CD4-positive, alpha-beta T cell treated with Interferon alpha-2 for 1 hour (primary cell): Measurements from ENCODE around the gene PDE8A.

ENCODE experiments used
- DNase-seq, 2 donors: peaks; one replicate each; pipeline ENCODE4 v3.0.0-alpha.2; 2020 to 2022

PDE8A gene

GRCh38 chr15:84981711-84982300 lies at the start of gene PDE8A:
Gene PDE8A (plus strand): TSS chr15:84981856. CDS start chr15:84982163, 307 bp downstream.
- DNase-seq, result peak; percentile 44 to 69

DNA sequence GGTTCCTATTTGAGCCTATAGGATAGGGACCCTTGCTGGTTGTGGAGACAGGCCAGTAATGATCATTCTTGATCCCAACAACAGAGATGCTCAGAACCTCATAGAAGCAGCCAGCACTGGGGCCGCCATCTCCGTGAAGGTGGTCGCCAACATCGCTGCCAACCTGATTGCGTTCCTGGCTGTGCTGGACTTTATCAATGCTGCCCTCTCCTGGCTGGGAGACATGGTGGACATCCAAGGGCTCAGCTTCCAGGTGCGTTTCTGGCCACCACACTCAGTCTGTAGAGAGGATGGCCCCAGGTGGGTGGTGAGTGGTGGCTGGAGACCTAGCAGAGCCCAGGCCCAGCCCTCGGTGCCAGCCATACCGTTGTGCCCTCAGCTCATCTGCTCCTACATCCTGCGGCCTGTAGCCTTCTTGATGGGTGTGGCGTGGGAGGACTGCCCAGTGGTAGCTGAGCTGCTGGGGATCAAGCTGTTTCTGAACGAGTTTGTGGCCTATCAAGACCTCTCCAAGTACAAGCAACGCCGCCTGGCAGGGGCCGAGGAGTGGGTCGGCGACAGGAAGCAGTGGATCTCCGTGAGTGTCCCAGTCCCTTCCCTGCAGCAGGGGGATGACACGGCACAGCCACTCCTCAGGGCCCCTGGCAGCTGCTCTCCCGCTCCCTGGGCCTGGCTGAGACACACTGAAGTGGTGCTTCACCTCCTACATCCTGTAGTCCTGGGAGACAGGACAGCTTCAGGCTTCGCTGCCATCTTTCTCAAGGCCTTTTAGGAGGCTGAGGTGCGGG lies 46.5 kb upstream of the PDE8A start:
- DNase-seq, result no peak

GRCh38 chr15:84937144-84937543 lies 44.5 kb upstream of the PDE8A start:
- no peak for DNase-seq

GRCh38 chr15:84938726-84939125 lies 42.9 kb upstream of the PDE8A start:
- DNase-seq, result no peak

- no peak for DNase-seq
Observed at GRCh38 chr15:84940399-84940798, 41.3 kb upstream of the PDE8A start.

GRCh38 chr15:84942456-84942855 lies 39.2 kb upstream of the PDE8A start:
- no peak for DNase-seq

DNA sequence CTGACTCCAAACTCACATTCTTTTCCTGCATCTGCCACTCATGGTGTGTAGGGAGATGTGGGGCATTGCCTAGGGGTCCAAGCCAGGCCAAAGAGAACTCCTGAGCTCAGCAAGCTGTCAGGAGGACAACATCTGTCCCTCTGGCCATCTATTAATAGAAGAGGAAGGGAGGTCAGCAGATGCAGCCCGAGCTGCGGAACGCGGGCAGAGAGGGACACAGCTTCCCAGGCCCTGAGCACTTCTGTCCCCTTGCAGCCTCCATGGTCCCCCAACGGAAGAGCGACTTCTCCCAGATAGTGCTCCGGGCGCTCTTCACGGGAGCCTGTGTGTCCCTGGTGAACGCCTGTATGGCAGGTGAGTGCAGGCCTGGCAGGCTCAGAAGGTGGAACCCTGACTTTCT lies 37.3 kb upstream of the PDE8A start:
- no peak for DNase-seq

DNA sequence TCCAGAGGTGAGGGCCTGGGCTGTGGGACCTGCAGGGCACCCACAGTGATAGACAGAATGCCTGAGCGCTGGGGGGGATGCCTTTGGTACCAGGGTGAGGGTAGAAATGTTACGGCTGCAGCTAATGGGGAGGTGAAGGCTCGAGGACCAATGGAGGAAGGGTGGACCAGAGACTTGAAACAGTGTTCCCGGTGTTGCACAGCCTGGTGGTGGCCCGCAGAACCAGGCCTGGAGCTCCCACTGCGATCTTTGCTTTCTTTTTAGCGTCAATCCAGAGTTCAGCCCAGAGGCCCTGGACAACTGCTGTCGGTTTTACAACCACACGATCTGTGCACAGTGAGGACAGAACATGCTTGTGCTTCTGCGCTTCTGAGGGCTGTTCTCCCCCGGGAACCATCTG lies 36.8 kb upstream of the PDE8A start:
- no peak for DNase-seq

GRCh38 chr15:84946772-84947489 lies 34.7 kb upstream of the PDE8A start:
- no peak for DNase-seq

GRCh38 chr15:84947947-84948830 lies 33.5 kb upstream of the PDE8A start:
- no peak for DNase-seq

DNA sequence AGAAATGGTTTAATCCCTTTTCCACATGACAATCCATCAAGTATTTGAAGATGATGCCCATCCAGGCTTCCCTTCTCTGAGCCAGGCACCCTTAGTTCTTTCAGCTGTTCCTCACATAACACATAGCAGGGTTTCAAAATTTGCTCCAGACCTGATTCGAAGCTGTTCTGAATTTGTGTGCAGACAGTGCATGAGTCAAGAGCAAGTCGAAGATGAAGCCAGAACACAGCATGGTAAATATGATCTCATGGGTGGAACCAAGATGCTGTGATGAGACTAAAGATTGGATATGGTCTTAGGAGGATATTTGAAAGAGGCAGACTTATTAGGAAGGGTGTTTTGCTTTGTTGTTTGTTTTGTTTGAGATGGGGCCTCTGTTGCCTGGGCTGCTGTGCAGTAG lies 32.6 kb upstream of the PDE8A start:
- no peak for DNase-seq

GRCh38 chr15:84949845-84950569 lies 31.6 kb upstream of the PDE8A start:
- no peak for DNase-seq

GRCh38 chr15:84950570-84951111 lies 31.0 kb upstream of the PDE8A start:
- DNase-seq, result no peak

DNA sequence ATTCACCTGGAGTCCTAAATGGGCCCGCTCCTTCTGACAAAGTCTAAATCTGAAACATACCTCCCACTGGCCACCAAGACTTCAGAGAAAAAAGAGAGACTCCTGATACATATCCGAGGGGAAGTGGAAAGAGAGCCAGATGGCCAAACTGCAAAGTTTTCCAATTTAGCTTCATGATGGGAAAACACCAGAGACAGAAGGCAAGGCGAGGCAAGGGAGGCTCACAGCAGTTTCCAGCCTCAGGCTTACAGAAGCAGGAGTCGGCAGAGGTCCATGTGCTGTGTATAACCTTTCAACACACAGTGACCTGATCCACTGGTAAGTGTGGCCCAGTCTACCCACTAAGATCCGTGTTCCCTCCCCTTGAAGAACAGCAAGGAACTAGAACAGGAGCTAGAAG lies 29.9 kb upstream of the PDE8A start:
- no peak for DNase-seq

- no peak for DNase-seq
Observed at GRCh38 chr15:84953136-84953535, 28.5 kb upstream of the PDE8A start.

GRCh38 chr15:84953726-84954125 lies 27.9 kb upstream of the PDE8A start:
- DNase-seq, result no peak

DNA sequence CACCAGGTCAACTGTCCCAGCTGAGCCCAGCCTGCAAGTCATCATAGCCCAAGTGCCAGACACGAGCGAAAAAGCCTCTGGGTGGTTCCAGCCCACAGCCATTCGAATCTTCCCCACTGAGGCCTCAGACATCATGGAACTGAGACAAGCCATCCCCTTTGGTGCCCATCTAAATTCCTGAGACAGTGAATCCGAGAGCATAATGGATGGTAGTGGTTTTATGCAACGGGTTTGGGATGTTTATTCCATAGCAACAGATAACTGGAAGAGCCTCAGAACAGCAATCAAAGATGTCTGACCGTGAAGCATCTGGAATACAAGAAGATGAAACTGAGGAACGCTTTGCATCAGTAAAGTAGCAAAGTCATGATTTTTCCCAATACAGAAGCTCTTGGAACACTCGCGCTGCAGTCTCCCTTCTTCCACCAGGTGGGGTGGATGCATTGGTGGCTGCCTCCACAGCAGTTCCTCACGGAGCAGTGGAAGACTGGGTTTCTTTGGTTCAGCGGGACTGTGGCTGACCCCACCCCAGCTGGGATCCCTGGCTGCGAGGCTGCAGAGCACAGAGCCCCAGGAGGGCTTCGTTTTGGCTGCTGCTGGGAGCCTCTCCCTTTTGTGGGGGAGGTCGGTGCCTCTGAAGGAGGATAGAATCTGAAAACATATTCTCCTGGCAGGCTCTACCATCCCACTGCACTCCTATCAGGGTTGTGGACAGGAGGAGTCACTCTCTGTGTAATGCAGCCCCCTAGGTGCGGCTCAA lies 26.4 kb upstream of the PDE8A start:
- DNase-seq, result peak; percentile 39 to 52

GRCh38 chr15:84956199-84956598 lies 25.5 kb upstream of the PDE8A start:
- DNase-seq, result no peak

DNA sequence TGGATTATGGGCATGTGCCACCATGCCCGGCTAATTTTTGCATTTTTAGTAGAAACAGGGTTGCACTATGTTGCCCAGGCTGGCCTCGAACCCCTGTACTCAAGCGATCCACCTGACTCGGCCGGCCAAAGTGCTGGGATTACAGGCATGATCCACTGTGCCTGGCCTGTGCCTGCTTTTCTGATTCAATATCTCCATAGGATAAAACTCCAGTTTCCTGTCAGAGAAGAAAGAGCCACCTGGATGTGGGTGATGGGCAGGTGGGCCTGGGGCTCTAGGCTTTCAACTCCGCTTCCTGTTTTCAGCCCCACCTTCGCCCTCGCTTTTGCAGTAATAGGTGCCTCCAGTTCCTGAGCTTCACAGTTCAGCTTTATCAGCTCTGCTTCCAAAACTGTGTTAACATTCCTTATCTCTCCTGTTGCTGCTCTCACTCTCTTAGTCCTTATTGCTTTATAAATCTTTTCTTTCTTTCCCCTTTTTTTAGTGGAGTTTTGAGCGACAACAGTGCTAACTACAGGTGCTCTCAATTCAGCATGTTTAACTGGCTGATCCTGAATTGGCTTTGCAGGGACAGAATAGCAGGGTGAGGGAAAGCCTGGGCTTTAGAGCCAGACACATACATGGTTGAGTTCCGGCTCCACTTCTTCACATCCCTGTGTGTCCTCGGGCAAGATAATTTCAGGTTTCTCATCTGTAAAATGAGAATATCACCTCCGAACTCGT lies 21.1 kb upstream of the PDE8A start:
- DNase-seq, result no peak

DNA sequence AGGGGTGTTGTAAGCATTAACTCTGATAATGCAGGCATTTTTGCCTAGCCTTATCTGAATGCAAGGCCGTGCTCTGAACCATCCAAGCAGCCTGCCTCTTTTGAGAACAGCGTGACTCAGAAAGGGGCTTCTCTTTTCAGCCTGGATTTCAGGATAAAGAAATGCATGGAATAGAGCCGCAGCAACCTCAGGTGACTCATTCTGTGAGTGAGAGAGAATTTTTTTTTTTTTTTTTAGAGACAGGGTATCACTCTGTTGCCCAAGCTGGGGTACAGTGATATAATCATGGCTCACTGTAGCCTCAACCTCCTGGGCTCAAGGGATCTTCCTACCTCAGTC lies 20.6 kb upstream of the PDE8A start:
- no peak for DNase-seq

GRCh38 chr15:84961707-84962106 lies 19.9 kb upstream of the PDE8A start:
- DNase-seq, result no peak
